GM21529 (cell line): ENCODE data around the gene UST.
"Not testable (repeated sequence)": the region's sequence is repeated elsewhere in the genome, so short reads cannot be mapped to it uniquely, and the experiment has no call there.

Source experiments
- ATAC-seq: cut with Tn5 transposase; IDR thresholded peaks from one replicate; pipeline ENCODE4 v1.9.1; 2021; ENCODE audit not compliant: unreplicated experiment

Gene UST

DNA sequence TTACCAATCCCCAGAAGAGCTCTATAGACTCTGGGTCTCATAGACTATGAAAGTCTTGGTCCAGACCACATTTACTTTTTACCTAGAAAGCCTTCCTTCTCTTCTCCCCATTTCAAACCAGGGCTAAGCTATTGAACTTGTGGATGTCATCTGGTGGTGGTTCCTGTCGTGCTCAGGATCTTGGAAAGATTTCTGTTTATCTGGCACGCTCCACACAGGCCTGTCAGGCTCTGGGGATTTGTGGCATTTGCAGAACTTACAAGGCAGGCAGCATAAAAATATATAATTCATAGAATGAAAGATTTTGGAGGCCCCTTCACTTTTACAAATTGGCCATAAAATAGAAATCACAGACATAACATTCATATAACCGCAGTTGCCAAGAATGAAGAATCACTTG, 188.1 kb downstream of the UST start:
- no peak for ATAC-seq

DNA sequence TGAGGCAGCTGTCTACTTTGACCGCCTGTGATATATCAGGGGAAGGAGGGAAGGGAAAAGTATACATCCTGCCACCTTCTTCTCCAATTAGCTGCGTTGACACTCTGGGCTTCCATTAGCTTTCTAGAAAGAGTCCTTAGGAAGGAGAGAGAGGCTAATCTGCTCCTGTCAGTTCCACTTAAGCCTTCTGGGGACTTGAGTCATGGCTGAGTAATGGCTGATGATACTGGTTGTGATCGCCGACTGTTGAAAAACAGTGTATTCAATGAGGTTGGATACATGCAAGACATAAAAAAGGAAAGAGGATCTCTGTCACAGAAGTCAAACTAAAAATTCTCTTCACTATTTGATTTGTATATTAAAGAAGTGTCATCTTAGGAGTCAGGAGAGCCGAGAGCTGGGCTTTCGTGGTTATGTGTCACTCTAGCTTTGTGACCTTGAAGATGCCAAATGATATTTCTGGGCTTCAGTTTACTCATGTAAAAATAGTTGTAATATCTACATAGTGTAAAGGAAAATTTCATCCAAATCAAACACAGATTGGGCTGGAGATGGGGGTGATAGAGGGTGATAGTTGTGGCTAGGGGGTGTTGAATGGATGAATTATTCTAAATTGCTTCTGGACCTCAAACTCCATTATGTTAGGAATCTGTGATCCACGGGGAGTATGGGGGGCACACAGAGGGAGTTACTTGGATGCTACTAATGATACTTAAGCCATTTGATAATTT, 189.0 kb downstream of the UST start:
- ATAC-seq: no peak

GRCh38 chr6:148943451-148943850, 196.6 kb downstream of the UST start:
- no peak for ATAC-seq

- no peak for ATAC-seq
Observed at GRCh38 chr6:148944608-148945007, 197.8 kb downstream of the UST start.

GRCh38 chr6:148945301-148946021, 198.6 kb downstream of the UST start:
- no peak for ATAC-seq

DNA sequence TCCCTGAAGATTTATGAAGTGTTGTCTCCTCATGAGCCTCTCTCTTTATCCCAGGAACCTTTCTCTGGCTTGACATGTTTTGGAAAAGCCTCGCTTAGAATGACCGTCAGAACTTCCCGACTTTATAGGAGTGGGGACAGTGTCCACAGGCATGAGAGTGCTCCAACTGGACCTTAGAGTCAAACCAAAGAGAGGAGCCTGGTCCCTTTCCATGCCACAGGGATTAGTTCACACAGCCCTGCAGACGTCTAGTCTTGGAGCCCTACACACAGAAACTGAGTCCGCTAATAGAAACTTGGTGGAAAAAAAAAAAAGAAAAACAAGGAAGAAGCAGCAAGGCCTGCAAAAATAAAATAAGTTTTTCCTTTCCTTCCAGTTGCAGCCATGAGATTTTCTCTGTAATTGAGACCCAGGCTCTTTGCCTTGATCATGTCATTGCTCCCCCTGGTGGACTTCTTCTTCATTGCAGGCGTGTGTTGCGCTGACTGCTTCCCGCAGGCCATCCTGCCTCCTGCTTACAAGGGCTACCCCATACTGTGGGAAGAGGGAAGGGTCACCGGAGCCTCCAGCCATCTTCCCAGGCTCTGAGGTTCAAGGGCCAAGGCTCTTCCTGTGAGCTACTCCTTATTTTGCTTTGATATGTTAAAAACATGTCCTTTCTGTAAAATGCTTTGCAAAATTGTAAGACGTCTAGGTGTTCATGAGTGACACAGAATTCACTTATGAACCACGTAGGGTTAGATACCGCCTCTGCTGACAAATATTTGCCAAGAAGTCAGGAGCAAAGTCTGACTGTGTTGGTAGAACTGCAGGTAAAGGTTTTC, 201.0 kb downstream of the UST start:
- ATAC-seq: no peak

GRCh38 chr6:148951662-148952061, 204.8 kb downstream of the UST start:
- no peak for ATAC-seq

DNA sequence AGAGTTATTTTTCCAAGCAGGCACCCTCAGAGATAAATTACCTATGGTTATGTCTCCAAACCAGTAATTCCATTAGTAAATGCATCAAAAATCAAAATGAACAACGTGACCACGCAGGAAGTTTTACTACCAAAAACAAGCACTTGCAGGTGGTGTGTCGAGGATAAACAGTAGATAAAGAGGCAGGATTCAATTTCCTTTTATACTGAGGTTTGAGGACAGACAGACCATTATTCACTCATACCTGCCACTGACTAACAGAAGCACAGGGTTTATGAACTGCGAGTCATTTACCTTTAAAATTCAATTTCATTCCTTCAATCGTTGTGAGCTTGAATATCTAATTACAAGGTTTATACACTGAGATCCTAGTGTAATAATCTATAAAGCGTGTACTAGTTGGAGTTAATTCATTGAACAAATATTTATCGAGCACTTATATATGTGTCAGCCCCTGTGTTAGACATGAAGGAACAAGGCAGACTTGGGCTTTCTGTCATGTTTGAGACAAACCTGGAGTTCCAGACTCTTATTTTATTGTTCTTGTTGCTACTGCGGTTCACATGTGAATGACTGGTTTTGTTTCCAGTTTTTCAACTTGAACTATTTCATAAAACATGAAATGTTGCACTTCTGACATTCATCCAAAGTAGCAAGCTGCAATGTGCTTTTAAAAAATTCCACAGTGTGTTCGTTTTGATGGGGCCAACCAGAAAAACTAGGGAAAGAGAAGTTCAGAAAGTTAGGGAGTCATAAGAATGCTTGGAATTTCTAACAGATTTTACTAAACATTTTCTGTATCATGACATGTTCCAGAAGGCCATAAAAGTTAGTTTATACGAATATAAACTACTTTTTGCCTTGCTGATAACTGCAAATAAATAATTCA, 205.6 kb downstream of the UST start:
- ATAC-seq: no peak

DNA sequence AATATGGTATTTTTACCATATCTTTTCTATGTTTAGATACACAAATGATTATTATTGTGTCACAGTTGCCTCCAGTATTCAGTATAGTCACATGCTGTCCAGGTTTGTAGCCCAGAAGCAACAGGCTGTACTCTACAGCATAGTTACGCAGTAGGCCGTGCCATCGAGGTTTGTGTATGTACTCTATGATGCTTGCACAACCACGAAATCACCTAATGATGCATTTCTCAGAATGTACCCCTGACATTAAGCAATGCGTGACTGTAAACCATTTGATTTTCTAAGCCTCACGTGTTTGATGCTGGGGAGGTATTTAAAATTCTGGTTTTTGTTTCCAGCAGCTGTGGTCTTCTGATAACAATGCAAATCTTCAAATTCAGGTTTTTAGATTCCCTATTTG, 207.6 kb downstream of the UST start:
- ATAC-seq: no peak

GRCh38 chr6:148954934-148955333, 208.1 kb downstream of the UST start:
- no peak for ATAC-seq

DNA sequence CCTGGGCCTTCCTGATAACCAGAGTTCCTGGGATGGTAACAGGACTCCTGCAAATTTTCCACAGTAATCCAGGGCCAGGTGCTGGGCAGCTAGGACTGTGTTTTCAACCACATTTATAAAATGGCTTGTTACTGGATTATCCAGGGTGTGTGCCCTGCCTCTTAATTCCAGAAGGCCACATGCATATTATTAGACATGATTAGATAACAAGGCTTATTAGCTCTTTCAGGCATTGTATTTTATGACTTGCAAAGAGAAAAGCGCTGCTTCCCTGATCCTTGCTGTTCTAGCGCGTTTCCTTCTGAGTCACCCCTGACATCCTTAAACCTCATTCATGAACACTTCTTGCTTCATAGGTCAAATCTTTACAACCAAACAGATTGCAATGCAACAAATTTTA, 208.6 kb downstream of the UST start:
- ATAC-seq: no peak

- not testable (repeated sequence) for ATAC-seq
Observed at GRCh38 chr6:148956163-148956562, 209.3 kb downstream of the UST start.

- no peak for ATAC-seq
Observed at GRCh38 chr6:148957752-148958151, 210.9 kb downstream of the UST start.

- no peak for ATAC-seq
Observed at GRCh38 chr6:148959008-148959407, 212.2 kb downstream of the UST start.

DNA sequence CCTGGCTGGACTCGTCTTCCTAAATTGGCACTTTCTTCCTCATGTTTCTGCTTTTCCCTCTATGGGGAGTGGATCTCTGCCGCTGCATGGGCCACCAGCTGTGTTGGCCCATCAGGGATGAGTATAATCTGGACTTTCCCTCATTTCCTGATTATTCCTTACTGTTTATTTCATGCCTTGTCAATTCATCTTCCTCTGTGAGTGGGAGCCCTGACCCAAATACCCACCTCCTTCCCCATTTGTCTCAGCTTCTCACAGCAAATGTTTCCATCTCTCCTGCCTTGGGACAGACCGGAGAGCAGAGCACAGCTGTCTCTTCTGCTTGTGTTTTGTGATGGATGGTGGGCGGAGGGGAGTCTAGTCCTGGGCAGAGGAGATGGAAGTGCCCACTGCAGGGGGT, 212.7 kb downstream of the UST start:
- no peak for ATAC-seq

DNA sequence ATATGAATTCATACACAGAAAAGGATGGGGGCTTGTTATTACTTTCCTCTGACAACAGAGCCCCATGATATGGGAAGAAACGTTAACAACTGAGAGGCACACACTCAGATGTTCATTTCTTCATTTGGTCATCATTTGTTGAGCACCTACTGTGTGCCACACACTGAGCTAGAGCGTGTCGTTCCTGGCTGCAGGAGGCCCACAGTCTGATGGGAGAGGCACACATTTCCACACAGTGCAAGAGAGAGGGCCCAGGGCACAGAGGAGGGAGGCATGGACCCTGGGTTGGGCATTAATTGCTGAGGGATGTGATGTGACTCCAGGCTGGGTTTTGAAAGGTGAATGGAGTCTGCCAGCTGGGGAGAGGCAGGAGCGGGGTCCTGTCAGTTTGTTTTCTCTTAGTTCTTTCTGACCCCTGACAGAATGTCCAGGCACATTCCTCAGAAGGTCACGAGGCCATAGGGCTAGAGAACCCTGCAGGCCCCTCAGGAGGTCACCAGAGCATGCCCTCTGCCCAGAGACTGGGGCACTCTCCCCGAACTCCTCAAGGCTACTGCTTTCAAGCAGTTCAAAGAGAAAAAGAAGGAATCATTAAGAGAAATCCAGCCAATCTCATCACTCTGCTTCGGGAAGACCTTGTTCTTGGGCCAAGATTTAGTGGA, 216.2 kb downstream of the UST start:
- ATAC-seq: no peak

GRCh38 chr6:148963738-148964137, 216.9 kb downstream of the UST start:
- ATAC-seq: no peak

- ATAC-seq: no peak
Observed at GRCh38 chr6:148964467-148964866, 217.6 kb downstream of the UST start.

DNA sequence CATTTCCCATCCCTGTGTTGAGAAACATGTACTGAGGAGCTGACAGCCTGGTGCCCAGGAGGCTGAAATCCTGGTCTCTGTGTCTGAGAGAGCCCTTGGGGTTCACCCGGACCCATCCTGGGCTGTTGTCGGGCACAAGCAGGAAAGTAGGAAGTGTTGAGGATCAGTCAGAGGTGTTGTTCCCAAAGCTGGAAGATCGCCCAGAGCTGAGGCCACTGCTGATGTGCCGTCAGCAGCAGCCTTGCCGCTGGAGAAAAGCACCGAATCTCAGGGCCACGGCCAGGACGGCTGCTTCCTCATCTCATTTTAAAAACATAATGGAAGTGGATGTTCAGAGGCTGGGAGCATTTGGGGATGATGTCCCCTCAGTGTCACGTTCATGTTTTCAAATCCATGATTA, 218.5 kb downstream of the UST start:
- ATAC-seq: no peak

DNA sequence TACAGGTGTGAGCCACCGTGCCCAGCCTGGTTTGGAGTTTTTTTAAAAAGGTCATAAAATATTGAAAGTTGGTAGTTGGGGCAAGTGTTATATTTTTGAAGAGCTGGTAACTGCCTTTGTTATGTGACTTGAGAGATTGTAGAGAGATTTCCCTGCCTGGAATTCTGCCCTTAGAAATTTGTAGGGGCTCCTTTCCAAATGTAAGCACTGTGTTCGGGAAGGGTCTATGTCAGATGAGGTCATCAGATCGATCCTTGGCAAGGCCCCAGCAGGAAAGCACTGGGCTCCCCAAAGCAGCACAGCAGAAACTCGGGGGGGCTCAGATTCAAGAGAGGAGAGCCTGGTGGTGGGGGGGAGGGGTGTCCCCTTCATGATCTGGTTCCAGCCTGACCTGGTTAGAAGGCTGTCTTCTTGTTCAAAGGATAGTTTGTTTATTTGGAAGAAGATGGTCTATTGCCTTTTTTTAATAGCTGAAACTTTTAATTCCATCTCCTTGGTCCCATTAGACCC, 220.2 kb downstream of the UST start:
- ATAC-seq: no peak
